ENCODE data around the gene ZHX3. TPM values are rescaled to one million over a fixed set of nuclear protein-coding genes. Genes with fewer than 3 reads are reported as not detected.

The ZHX3 gene
- total RNA-seq, 1 experiment from 2014 or later: 9.6 TPM

- H3K4me1 Mint-ChIP-seq: peaks cover 26% of the 10 kb centered on the region
- ChIA-PET POLR2A (interaction anchor here (1.7 kb wide), 1 partner anchor 38 kb away, joined by 3 read pairs; no protein-coding TSS in a partner anchor), CTCF (interaction anchor here (0.7 to 3.5 kb wide), 49 partner anchors 9 to 396 kb away, joined by 3 to 93 read pairs (median 5); partner anchors contain the start of genes LPIN3, TOP1 and ZHX3)
- no peaks in the 10 kb centered on the region; the same call in 1 of the 2 replicates for H3K9me3 Mint-ChIP-seq
- ATAC-seq: no peak
- no peak for TF ChIP-seq CDX4 (CRISPR knock-in tag; IDR thresholded peaks at IDR 0.05; ENCODE audit: borderline replicate concordance)
- no peak for TF ChIP-seq OVOL2 (CRISPR knock-in tag; IDR thresholded peaks at IDR 0.05; ENCODE audit: borderline replicate concordance)
- no peak for TF ChIP-seq ZBTB21 (CRISPR knock-in tag; IDR thresholded peaks at IDR 0.05; ENCODE audit: borderline replicate concordance)
- no peak for TF ChIP-seq ZNF317 (CRISPR knock-in tag; IDR thresholded peaks at IDR 0.05; ENCODE audit: borderline replicate concordance, low read depth)
- no peak for TF ChIP-seq CREM (CRISPR knock-in tag; IDR thresholded peaks at IDR 0.05)
- TF ChIP-seq GRHL2 (CRISPR knock-in tag; IDR thresholded peaks at IDR 0.05; ENCODE audit: insufficient replicate concordance, severe bottlenecking): no peak
- TF ChIP-seq ZBTB43 (CRISPR knock-in tag; IDR thresholded peaks at IDR 0.05): no peak
- TF ChIP-seq SMAD4 (CRISPR knock-in tag; IDR thresholded peaks at IDR 0.05): no peak
- TF ChIP-seq GABPB1 (CRISPR knock-in tag; IDR thresholded peaks at IDR 0.05): no peak
- no peak for TF ChIP-seq ATF1 (CRISPR knock-in tag; IDR thresholded peaks at IDR 0.05)
- peaks cover 5% of the 10 kb centered on the region for H3K36me3 Mint-ChIP-seq
- H3K4me3 Mint-ChIP-seq: no peak overlapping the region
- H3K27ac Mint-ChIP-seq: no peak overlapping the region
- DNase-seq (ENCODE audit: low spot score): no peak
- H3K27me3 Mint-ChIP-seq (ENCODE audit: low read depth): peaks cover 13% of the 10 kb centered on the region
Observed at GRCh38 chr20:41134362-41135186, 183.0 kb downstream of the ZHX3 start.

- CTCF ChIA-PET: interaction anchor here (0.7 to 3.5 kb wide), 10 partner anchors 8 to 165 kb away, joined by 3 to 50 read pairs (median 20); no protein-coding TSS in a partner anchor
- ATAC-seq (no peak), DNase-seq (ENCODE audit: low spot score) (no peak)
- Mint-ChIP-seq H3K9me3 (no peaks in the 10 kb centered on the region; the same call in 1 of the 2 replicates), H3K4me3 (no peak overlapping the region), H3K27me3 (ENCODE audit: low read depth) (peaks cover 13% of the 10 kb centered on the region), H3K36me3 (peaks cover 5% of the 10 kb centered on the region), H3K4me1 (peaks cover 19% of the 10 kb centered on the region), H3K27ac (no peak overlapping the region)
- POLR2A ChIA-PET: no interaction called here
- no peak for TF ChIP-seq STAT6 (CRISPR knock-in tag; conservative IDR thresholded peaks at IDR 0.05; ENCODE audit: low read depth)
- no peak for TF ChIP-seq ZNF232 (CRISPR knock-in tag; IDR thresholded peaks at IDR 0.05)
- no peak for TF ChIP-seq MXD4 (CRISPR knock-in tag; IDR thresholded peaks at IDR 0.05; ENCODE audit: borderline replicate concordance)
- no peak for TF ChIP-seq ZBTB21 (CRISPR knock-in tag; IDR thresholded peaks at IDR 0.05; ENCODE audit: borderline replicate concordance)
- TF ChIP-seq ERG (CRISPR knock-in tag; IDR thresholded peaks at IDR 0.05): no peak
- no peak for TF ChIP-seq NFYB (CRISPR knock-in tag; conservative IDR thresholded peaks at IDR 0.05; ENCODE audit: low read depth)
- TF ChIP-seq ATF6 (CRISPR knock-in tag; IDR thresholded peaks at IDR 0.05): no peak
- TF ChIP-seq AFF4 (CRISPR knock-in tag; IDR thresholded peaks at IDR 0.05; ENCODE audit: borderline replicate concordance): no peak
- TF ChIP-seq MLX (CRISPR knock-in tag; IDR thresholded peaks at IDR 0.05): no peak
Observed at GRCh38 chr20:41133709-41134361, 183.7 kb downstream of the ZHX3 start.

Measured in WTC11 (cell line).